Neural progenitor cell (in vitro differentiated cells): Measurements from ENCODE around the gene FAM25C. TPM values are rescaled to one million over a fixed set of nuclear protein-coding genes. Genes with fewer than 3 reads are reported as not detected.
"Not testable (repeated sequence)": the region's sequence is repeated elsewhere in the genome, so short reads cannot be mapped to it uniquely, and the experiment has no call there.

Source experiments
- DNase-seq: peaks from one replicate; pipeline ENCODE4 v3.0.0-alpha.2; 2016; ENCODE audit warnings: low spot score
- H2AFZ ChIP-seq: fragments of 200-600 bp; sonication (generic); replicated peaks from 2 replicates; pipeline ENCODE4 v1.6.1; 2016; ENCODE audit warnings: antibody characterized with exemption
- H3F3A ChIP-seq: fragments of 200-600 bp; sonication (generic); 2 replicates; pipeline ENCODE4 v1.6.1; 2016; ENCODE audit warnings: antibody characterized with exemption, low read depth
- H3K27ac ChIP-seq: fragments of 200-600 bp; sonication (generic); 2 replicates; pipeline ENCODE4 v1.5.1; 2016; ENCODE audit warnings: mild to moderate bottlenecking
- H3K27me3 ChIP-seq: fragments of 200-600 bp; sonication (generic); 2 replicates; pipeline ENCODE4 v1.6.1; 2016; ENCODE audit warnings: mild to moderate bottlenecking, moderate library complexity
- H3K36me3 ChIP-seq: fragments of 200-600 bp; sonication (generic); 2 replicates; pipeline ENCODE4 v1.5.1; 2016
- H3K4me1 ChIP-seq: fragments of 200-600 bp; sonication (generic); 2 replicates; pipeline ENCODE4 v1.6.1; 2016; ENCODE audit warnings: mixed run types
- H3K4me2 ChIP-seq: fragments of 200-600 bp; sonication (generic); 2 replicates; pipeline ENCODE4 v1.6.1; 2016
- H3K4me3 ChIP-seq: fragments of 200-600 bp; sonication (generic); 2 replicates; pipeline ENCODE4 v1.5.1; 2016
- H3K79me2 ChIP-seq: fragments of 200-600 bp; sonication (generic); 2 replicates; pipeline ENCODE4 v1.6.1; 2016; ENCODE audit warnings: low read depth
- H3K9ac ChIP-seq: fragments of 200-600 bp; sonication (generic); 2 replicates; pipeline ENCODE4 v1.6.1; 2016
- H3K9me3 ChIP-seq: fragments of 200-600 bp; sonication (generic); 2 replicates; pipeline ENCODE4 v1.5.1; 2016; ENCODE audit warnings: low read depth
- H4K20me1 ChIP-seq: fragments of 200-600 bp; sonication (generic); 2 replicates; pipeline ENCODE4 v1.6.1; 2016; ENCODE audit warnings: low read depth
- H3K27ac Mint-ChIP-seq: 3 replicates; pipeline ENCODE4 v1.8.0; 2021; ENCODE audit warnings: mixed read lengths
- H3K27me3 Mint-ChIP-seq: 2 replicates; pipeline ENCODE4 v1.8.0; 2022; ENCODE audit warnings: low read depth, mild to moderate bottlenecking, inconsistent platforms, moderate library complexity, mixed read lengths; ENCODE audit not compliant: insufficient read depth
- H3K36me3 Mint-ChIP-seq: 3 replicates; pipeline ENCODE4 v1.8.0; 2021; ENCODE audit warnings: mixed read lengths
- H3K4me1 Mint-ChIP-seq: 3 replicates; pipeline ENCODE4 v1.8.0; 2021; ENCODE audit warnings: mixed read lengths
- H3K4me3 Mint-ChIP-seq: 3 replicates; pipeline ENCODE4 v1.8.0; 2021; ENCODE audit warnings: mild to moderate bottlenecking, moderate library complexity, mixed read lengths
- H3K9me3 Mint-ChIP-seq: 3 replicates; pipeline ENCODE4 v1.8.0; 2020; ENCODE audit warnings: mixed read lengths
- total RNA-seq: library from RNA; depleted of rRNA; stranded (reverse); fragments of >200 nt; gene quantifications from 2 replicates; pipeline ENCODE4 v1.2.3, GENCODE V29; 2015; ENCODE audit warnings: low replicate concordance

The FAM25C gene
- total RNA-seq, 1 donor from 2014 or later, result not detected

DNA sequence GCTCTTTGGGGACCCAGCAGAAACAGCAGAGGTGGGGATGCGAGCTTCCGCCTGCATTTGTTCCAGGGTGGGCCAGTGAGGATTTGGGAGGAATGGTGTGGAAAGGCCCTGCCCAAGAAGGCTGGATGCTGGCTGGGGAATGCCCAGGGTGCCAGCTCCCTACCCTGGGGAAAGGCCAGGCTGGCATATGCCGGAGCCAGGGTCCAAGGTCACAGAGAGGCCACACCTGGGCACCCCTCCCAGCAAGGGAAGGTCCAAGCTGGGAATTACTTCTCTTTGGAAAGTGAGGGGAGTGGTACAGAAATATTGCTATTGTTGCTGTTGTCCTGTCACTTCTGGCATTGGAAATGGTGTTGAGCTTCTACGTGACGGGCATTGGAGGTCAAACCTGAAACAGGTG, 28.0 kb downstream of the FAM25C start:
- H3K9ac ChIP-seq, H3K4me1 Mint-ChIP-seq, H3K27ac Mint-ChIP-seq, H3F3A ChIP-seq, H3K9me3 ChIP-seq, H3K36me3 Mint-ChIP-seq, H3K27me3 ChIP-seq, H3K27me3 Mint-ChIP-seq, H4K20me1 ChIP-seq, H3K4me2 ChIP-seq, DNase-seq, H3K4me1 ChIP-seq, H3K4me3 ChIP-seq, H3K9me3 Mint-ChIP-seq, H3K36me3 ChIP-seq, H2AFZ ChIP-seq, H3K27ac ChIP-seq, H3K4me3 Mint-ChIP-seq, H3K79me2 ChIP-seq: not testable (repeated sequence)

DNA sequence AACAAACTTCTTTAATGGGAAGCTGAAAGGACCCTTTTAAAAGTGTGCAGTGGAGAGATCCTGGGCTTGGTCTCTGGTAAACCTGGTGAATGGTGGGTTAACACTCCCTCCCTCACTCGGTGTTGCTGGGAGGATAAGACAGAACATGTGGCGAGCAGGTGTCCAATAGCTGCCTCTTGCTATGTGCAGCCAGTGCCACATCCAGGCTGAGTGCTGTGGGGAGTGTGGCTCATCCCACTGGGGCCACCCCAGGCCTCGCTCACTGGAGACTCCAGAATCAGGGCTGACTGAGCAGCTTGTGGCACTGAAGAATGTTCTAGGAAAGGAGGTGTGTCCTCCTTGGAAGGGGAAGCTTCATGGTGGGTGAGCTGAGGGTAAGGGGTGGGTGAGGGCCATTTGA, 29.5 kb downstream of the FAM25C start:
- not testable (repeated sequence) for DNase-seq, H3K36me3 ChIP-seq, H3F3A ChIP-seq, H3K4me1 ChIP-seq, H3K27me3 ChIP-seq, H3K4me3 ChIP-seq, H3K4me2 ChIP-seq, H3K27ac Mint-ChIP-seq, H3K4me3 Mint-ChIP-seq, H3K79me2 ChIP-seq, H3K36me3 Mint-ChIP-seq, H3K9me3 Mint-ChIP-seq, H3K9ac ChIP-seq, H3K27me3 Mint-ChIP-seq, H3K27ac ChIP-seq, H3K4me1 Mint-ChIP-seq, H3K9me3 ChIP-seq, H4K20me1 ChIP-seq, H2AFZ ChIP-seq

DNA sequence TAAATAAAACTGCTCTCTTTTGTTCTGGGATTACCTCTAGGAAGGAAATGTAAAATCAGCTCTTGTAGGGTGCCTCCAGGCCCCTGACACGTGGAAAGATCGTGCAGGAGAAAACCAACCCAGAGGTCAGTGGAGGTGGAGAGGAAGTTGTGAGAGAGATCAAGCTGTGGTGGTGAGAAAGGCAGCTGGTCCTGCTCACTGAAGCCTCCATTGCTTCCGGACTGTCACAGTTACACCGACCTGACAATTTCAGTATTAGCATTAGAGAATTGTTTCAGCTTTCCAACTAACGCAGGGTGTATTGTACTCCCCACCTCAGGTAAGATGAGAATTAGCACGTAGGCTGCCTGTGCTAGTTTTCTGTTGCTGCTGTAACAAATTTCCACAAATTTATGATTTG, 30.6 kb downstream of the FAM25C start:
- not testable (repeated sequence) for H3K27me3 Mint-ChIP-seq, H3K4me2 ChIP-seq, DNase-seq, H3F3A ChIP-seq, H3K9ac ChIP-seq, H3K27me3 ChIP-seq, H3K27ac Mint-ChIP-seq, H3K4me3 Mint-ChIP-seq, H2AFZ ChIP-seq, H3K4me1 ChIP-seq, H4K20me1 ChIP-seq, H3K36me3 ChIP-seq, H3K9me3 ChIP-seq, H3K79me2 ChIP-seq, H3K9me3 Mint-ChIP-seq, H3K27ac ChIP-seq, H3K36me3 Mint-ChIP-seq, H3K4me3 ChIP-seq, H3K4me1 Mint-ChIP-seq

DNA sequence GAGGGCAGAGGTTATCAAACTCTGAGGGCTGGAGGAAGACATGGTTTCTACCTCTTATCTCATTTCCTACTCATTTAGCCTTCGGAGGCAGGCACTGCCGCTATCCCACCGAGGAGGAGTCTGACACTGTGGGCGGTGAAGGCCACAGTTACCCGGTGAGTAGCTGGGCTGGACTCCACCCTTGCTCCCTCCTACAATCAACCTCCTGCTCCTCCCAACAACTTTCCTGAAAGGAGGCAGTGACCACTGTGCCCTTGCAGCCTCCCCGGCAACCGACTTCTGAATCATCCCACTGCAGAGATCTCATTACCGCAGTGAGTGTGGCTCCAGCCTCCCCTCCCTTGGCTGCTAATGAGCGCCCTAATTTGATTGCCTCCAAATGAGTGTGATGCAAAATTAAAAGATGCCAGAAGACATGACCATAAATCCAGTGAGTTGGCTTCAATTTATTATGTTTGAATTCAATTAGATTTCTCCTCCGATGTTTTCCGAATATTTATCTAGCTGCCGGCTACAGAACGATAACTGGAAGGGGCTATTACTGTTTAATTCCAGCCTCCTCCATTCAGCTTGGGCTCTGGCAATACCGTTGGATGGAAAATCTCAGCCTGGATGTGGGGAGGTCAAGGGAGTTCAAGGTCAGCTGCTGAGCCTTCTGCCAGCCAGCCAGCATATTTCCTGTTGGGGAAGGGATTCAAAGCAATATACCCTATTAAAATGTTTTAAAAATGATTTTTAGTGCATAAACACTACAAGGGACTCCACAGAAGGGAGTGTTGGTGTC, 35.1 kb downstream of the FAM25C start:
- H3F3A ChIP-seq, H3K27me3 Mint-ChIP-seq, H3K79me2 ChIP-seq, H3K27ac ChIP-seq, H3K4me3 Mint-ChIP-seq, H2AFZ ChIP-seq, H3K27ac Mint-ChIP-seq, H3K36me3 Mint-ChIP-seq, H3K9me3 Mint-ChIP-seq, H3K9ac ChIP-seq, H3K4me3 ChIP-seq, H3K4me1 Mint-ChIP-seq, H3K27me3 ChIP-seq, H3K4me1 ChIP-seq, H3K36me3 ChIP-seq, DNase-seq, H3K9me3 ChIP-seq, H3K4me2 ChIP-seq, H4K20me1 ChIP-seq: not testable (repeated sequence)

DNA sequence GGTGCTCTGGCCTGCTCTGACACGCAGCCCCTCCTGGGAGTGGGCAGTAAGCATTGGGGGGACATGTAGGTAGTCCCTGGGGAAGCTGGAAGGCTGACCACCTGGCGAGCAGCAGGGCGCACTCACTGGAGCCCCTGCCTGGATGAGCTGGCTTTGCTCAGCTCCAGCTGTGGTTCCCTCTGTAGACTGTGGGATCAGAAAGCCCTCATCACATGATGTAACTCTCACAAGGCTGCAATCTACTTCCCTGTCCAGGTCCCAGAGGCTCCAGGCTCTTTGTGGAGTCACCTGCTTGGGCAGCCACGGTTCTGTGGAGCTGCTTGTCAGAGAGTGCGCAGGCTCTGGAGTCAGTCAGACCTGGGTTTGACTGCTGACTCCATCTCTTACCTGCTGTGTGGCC, 36.8 kb downstream of the FAM25C start:
- H4K20me1 ChIP-seq, H3K9me3 Mint-ChIP-seq, H3K9me3 ChIP-seq, H3K27ac Mint-ChIP-seq, H3K4me3 ChIP-seq, H3K36me3 Mint-ChIP-seq, H3F3A ChIP-seq, H3K4me1 Mint-ChIP-seq, H3K4me1 ChIP-seq, H3K4me3 Mint-ChIP-seq, H2AFZ ChIP-seq, H3K9ac ChIP-seq, DNase-seq, H3K36me3 ChIP-seq, H3K4me2 ChIP-seq, H3K27me3 Mint-ChIP-seq, H3K79me2 ChIP-seq, H3K27me3 ChIP-seq, H3K27ac ChIP-seq: not testable (repeated sequence)

DNA sequence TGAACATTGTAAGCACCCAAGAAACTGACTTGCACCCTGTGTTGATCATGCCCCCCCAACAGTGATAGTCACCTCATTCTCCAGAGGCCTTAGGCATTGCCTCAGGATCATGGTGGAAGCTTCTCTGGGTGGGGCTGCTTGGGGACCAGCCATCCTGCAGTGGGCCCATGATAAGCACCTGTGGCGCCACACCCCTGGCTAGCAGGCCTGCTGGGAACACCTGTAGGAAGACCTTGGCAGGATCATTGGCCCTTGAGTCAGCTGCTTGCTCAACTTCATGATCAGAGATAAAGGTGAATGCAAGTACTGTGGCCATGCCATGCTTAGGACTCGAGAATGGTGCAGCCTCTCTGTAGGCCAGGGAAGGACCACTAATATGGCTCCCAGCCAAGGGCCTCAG, 38.9 kb downstream of the FAM25C start:
- H2AFZ ChIP-seq, H3K4me1 ChIP-seq, H3K36me3 Mint-ChIP-seq, H4K20me1 ChIP-seq, H3K9me3 ChIP-seq, H3K27me3 Mint-ChIP-seq, H3K4me3 Mint-ChIP-seq, H3K9me3 Mint-ChIP-seq, H3K27me3 ChIP-seq, H3K36me3 ChIP-seq, H3K4me3 ChIP-seq, H3K27ac ChIP-seq, H3F3A ChIP-seq, H3K4me2 ChIP-seq, DNase-seq, H3K79me2 ChIP-seq, H3K27ac Mint-ChIP-seq, H3K9ac ChIP-seq, H3K4me1 Mint-ChIP-seq: not testable (repeated sequence)

DNA sequence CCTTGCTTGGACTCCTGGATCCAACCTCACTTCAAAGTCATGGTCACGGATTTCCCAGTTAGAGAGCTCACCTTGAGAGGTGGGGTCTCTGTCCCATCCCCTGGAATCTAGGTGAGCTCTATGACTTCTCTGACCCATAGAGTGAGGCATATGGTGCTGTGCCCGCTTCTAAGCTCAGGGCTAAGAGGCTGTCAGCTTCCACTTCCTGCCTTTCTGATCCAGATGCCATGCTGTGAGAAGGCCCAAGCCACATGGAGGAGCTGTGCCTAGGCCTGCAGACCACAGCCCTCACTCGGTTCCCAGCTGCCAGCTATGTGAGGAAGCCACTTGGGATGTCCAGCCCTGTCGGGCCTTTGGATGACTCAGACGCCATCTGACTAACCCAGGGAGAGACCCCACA, 39.9 kb downstream of the FAM25C start:
- H3K36me3 Mint-ChIP-seq, H3K9me3 ChIP-seq, H3K27ac ChIP-seq, H3K27me3 Mint-ChIP-seq, H3K4me2 ChIP-seq, DNase-seq, H3K9ac ChIP-seq, H3F3A ChIP-seq, H3K9me3 Mint-ChIP-seq, H2AFZ ChIP-seq, H3K4me3 Mint-ChIP-seq, H3K4me3 ChIP-seq, H3K4me1 Mint-ChIP-seq, H3K27ac Mint-ChIP-seq, H3K36me3 ChIP-seq, H3K4me1 ChIP-seq, H3K79me2 ChIP-seq, H4K20me1 ChIP-seq, H3K27me3 ChIP-seq: not testable (repeated sequence)

DNA sequence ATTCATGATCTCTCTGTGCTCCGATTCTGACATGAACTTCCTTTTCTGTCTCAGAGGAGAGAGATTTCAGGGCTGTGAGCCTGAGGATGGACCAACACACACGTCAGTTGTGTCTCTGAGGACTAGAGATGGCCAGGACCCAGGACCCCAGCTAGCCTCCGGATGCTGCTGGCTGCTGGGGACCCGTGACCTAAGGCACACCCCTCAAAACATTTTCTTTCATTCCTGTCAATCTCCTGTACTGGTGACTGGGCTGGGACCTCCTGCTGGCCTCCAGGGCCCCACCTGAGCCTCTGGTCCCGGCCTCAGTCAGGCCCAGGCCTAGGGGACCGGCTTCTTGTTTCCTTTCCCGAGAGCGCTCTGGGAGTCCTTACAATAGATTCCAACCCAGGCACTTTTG, 42.4 kb downstream of the FAM25C start:
- H3K4me3 Mint-ChIP-seq, result not testable (repeated sequence)

More for the DNA sequence above, 42.4 kb downstream of the FAM25C start:
- not testable (repeated sequence) for H3K4me2 ChIP-seq, H3K27me3 Mint-ChIP-seq, H3K36me3 ChIP-seq, H2AFZ ChIP-seq, H3K4me3 ChIP-seq, H4K20me1 ChIP-seq, H3K9me3 Mint-ChIP-seq, H3K4me1 Mint-ChIP-seq, H3K36me3 Mint-ChIP-seq, H3F3A ChIP-seq, H3K27ac ChIP-seq, H3K4me1 ChIP-seq, DNase-seq, H3K79me2 ChIP-seq, H3K9me3 ChIP-seq, H3K27me3 ChIP-seq, H3K27ac Mint-ChIP-seq, H3K9ac ChIP-seq
